Ascending aorta (tissue), 2 donors: ENCODE data around the gene FARS2. TPM values are rescaled to one million over a fixed set of nuclear protein-coding genes. Genes with fewer than 3 reads are reported as not detected.

Experiments used
- DNase-seq, 2 donors: peaks; one replicate each; pipeline ENCODE4 v3.0.0-alpha.2; 2019; ENCODE audit warnings: low spot score in 2 of 2
- H3K27ac ChIP-seq, 2 donors: fragments of 200-600 bp; sonication (generic); one replicate each; pipeline ENCODE4 v1.5.1; 2016 to 2017; ENCODE audit warnings: mild to moderate bottlenecking in 1 of 2
- H3K27me3 ChIP-seq: fragments of 200-600 bp; sonication (generic); one replicate; pipeline ENCODE4 v1.5.1; 2017
- H3K36me3 ChIP-seq, 2 donors: fragments of 200-600 bp; sonication (generic); one replicate each; pipeline ENCODE4 v1.5.1; 2016
- H3K4me1 ChIP-seq, 2 donors: fragments of 200-600 bp; sonication (generic); one replicate each; pipeline ENCODE4 v1.5.1; 2016 to 2017; ENCODE audit warnings: mild to moderate bottlenecking in 1 of 2
- H3K4me3 ChIP-seq, 2 donors: fragments of 200-600 bp; sonication (generic); one replicate each; pipeline ENCODE4 v1.5.1; 2016 to 2017; ENCODE audit warnings: mild to moderate bottlenecking in 1 of 2
- H3K9me3 ChIP-seq, 2 donors: fragments of 200-600 bp; sonication (generic); one replicate each; pipeline ENCODE4 v1.5.1; 2016
- CTCF ChIP-seq, 3 experiments: fragments of 200-600 bp in 2 of 3; fragments of 450-650 bp in 1 of 3; sonication (generic) in 2 of 3; IDR thresholded peaks; one replicate each; pipeline ENCODE4 v1.5.1; 2016 to 2019; ENCODE audit warnings: antibody characterized with exemption in 3 of 3, mild to moderate bottlenecking in 1 of 3, moderate library complexity in 1 of 3
- intact Hi-C: fragments of 100-400 bp; cut with DNase I; formaldehyde crosslinking; loops from one replicate; pipeline ENCODE4 v1.15.1; 2023
- total RNA-seq: library from RNA; depleted of rRNA; stranded (reverse); fragments of >200 nt; gene quantifications from one replicate; pipeline ENCODE4 v1.1.0, GENCODE V29; 2016

FARS2 gene
- total RNA-seq, 1 donor from 2014 or later, result 17.6 TPM

- H3K4me3 ChIP-seq, result no peak overlapping the region
- no peaks in the 10 kb centered on the region for H3K27me3 ChIP-seq
- TF ChIP-seq CTCF (IDR thresholded peaks at IDR 0.05), result no peak
- intact Hi-C loops, result no loop called here
- no peak for DNase-seq
- H3K4me1 ChIP-seq, result no peaks in the 10 kb centered on the region
- H3K36me3 ChIP-seq, result no peaks in the 10 kb centered on the region
- H3K9me3 ChIP-seq, result no peaks in the 10 kb centered on the region
- no peak overlapping the region for H3K27ac ChIP-seq
Observed at GRCh38 chr6:5511954-5512353, 250.6 kb downstream of the FARS2 start.

GRCh38 chr6:5512422-5512821, 251.1 kb downstream of the FARS2 start:
- H3K4me3 ChIP-seq, result no peak overlapping the region
- H3K27ac ChIP-seq, result no peak overlapping the region
- no peak for TF ChIP-seq CTCF (IDR thresholded peaks at IDR 0.05)
- H3K36me3 ChIP-seq, result no peaks in the 10 kb centered on the region
- no peaks in the 10 kb centered on the region for H3K27me3 ChIP-seq
- H3K9me3 ChIP-seq, result no peaks in the 10 kb centered on the region
- intact Hi-C loops, result no loop called here
- DNase-seq, result no peak
- H3K4me1 ChIP-seq, result no peaks in the 10 kb centered on the region

- TF ChIP-seq CTCF (IDR thresholded peaks at IDR 0.05), result no peak
- intact Hi-C loops, result no loop called here
- H3K27me3 ChIP-seq, result no peaks in the 10 kb centered on the region
- no peak overlapping the region for H3K27ac ChIP-seq
- H3K36me3 ChIP-seq, result no peaks in the 10 kb centered on the region
- H3K9me3 ChIP-seq, result no peaks in the 10 kb centered on the region
- DNase-seq, result no peak
- H3K4me1 ChIP-seq, result no peaks in the 10 kb centered on the region
- no peak overlapping the region for H3K4me3 ChIP-seq
Observed at GRCh38 chr6:5513408-5513807, 252.1 kb downstream of the FARS2 start.

GRCh38 chr6:5514353-5514752, 253.0 kb downstream of the FARS2 start:
- H3K4me1 ChIP-seq, result no peaks in the 10 kb centered on the region
- no peak overlapping the region for H3K27ac ChIP-seq
- no peak overlapping the region for H3K4me3 ChIP-seq
- intact Hi-C loops, result no loop called here
- DNase-seq, result no peak
- H3K27me3 ChIP-seq, result no peaks in the 10 kb centered on the region
- TF ChIP-seq CTCF (IDR thresholded peaks at IDR 0.05), result no peak
- no peaks in the 10 kb centered on the region for H3K36me3 ChIP-seq
- no peaks in the 10 kb centered on the region for H3K9me3 ChIP-seq

GRCh38 chr6:5515200-5515599, 253.9 kb downstream of the FARS2 start:
- Histone ChIP-seq H3K27ac (no peak overlapping the region), H3K36me3 (no peaks in the 10 kb centered on the region), H3K4me3 (no peak overlapping the region), H3K9me3 (no peaks in the 10 kb centered on the region), H3K4me1 (no peaks in the 10 kb centered on the region), H3K27me3 (no peaks in the 10 kb centered on the region)
- TF ChIP-seq CTCF (IDR thresholded peaks at IDR 0.05), result no peak
- intact Hi-C loops, result no loop called here
- no peak for DNase-seq

GRCh38 chr6:5516036-5516435, 254.7 kb downstream of the FARS2 start:
- no peak overlapping the region for H3K4me3 ChIP-seq
- no peak for TF ChIP-seq CTCF (IDR thresholded peaks at IDR 0.05)
- no peak overlapping the region for H3K27ac ChIP-seq
- intact Hi-C loops, result no loop called here
- H3K4me1 ChIP-seq, result no peaks in the 10 kb centered on the region
- no peaks in the 10 kb centered on the region for H3K27me3 ChIP-seq
- DNase-seq, result no peak
- no peaks in the 10 kb centered on the region for H3K9me3 ChIP-seq
- H3K36me3 ChIP-seq, result no peaks in the 10 kb centered on the region
